GM12878 (cell line): Measurements from ENCODE around the gene FHOD3. TPM values are rescaled to one million over a fixed set of nuclear protein-coding genes. Genes with fewer than 3 reads are reported as not detected.

Experiments
- ATAC-seq: fragments of 200-7000 bp; cut with Tn5 transposase; 3 replicates; pipeline ENCODE4 v1.9.1; 2020; ENCODE audit warnings: mild to moderate bottlenecking, moderate library complexity
- BruUV-seq: library from RNA; stranded (reverse); fragments of 400-500 nt; replicated peaks from 2 replicates; lab custom pipeline; 2021; lab: Mats Ljungman, UMichigan
- CTCF ChIA-PET: fragments of 300-600 bp; sonication (Branson Sonifier 250); formaldehyde crosslinking; extraction: SDS; loops from one replicate; lab custom pipeline; 2021; ENCODE audit warnings: inconsistent platforms; lab: Yijun Ruan, JAX
- POLR2A ChIA-PET: fragments of 350-600 bp; formaldehyde crosslinking; extraction: SDS; loops from one replicate; lab custom pipeline; 2021; ENCODE audit warnings: inconsistent platforms; lab: Charles Lee
- RAD21 ChIA-PET: fragments of 300-600 bp; sonication (Branson Sonifier 250); formaldehyde crosslinking; loops from one replicate; lab custom pipeline; 2023; ENCODE audit warnings: antibody characterized with exemption; ENCODE audit not compliant: unreplicated experiment; lab: Charles Lee
- SMC1A ChIA-PET: fragments of 300-600 bp; sonication (Branson Sonifier 250); formaldehyde crosslinking; loops from one replicate; lab custom pipeline; 2023; ENCODE audit not compliant: unreplicated experiment, uncharacterized antibody; lab: Charles Lee
- DNase-seq: peaks from one replicate; pipeline ENCODE4 v3.0.0-alpha.2; 2011; ENCODE audit warnings: low read depth, low spot score
- FAIRE-seq: peaks from 3 replicates; lab custom pipeline; 2011; peaks lifted over from hg19 to GRCh38; lab: Jason Lieb, UNC
- H2AFZ ChIP-seq: 2 replicates; pipeline ENCODE4 v1.6.0; 2011; ENCODE audit warnings: low read depth, low read length, control low read depth; ENCODE audit not compliant: control insufficient read depth
- H3K27ac ChIP-seq: 2 replicates; pipeline ENCODE4 v1.5.1; 2011; ENCODE audit warnings: control low read depth; ENCODE audit not compliant: control insufficient read depth, insufficient read depth
- H3K27me3 ChIP-seq, 2 experiments: replicated peaks in 1 of 2; 2 replicates each; pipeline versions ENCODE4 v1.6.0 to v1.6.1; 2011; ENCODE audit warnings: low read length in 1 of 2; ENCODE audit not compliant: control insufficient read depth in 2 of 2, insufficient read depth in 2 of 2
- H3K36me3 ChIP-seq, 2 experiments: 2 replicates each; pipeline ENCODE4 v1.5.1; 2011; ENCODE audit warnings: low read length in 1 of 2; ENCODE audit not compliant: control insufficient read depth in 2 of 2, insufficient read depth in 2 of 2
- H3K4me1 ChIP-seq: 2 replicates; pipeline ENCODE4 v1.6.1; 2011; ENCODE audit warnings: mild to moderate bottlenecking, low read length, moderate library complexity, mixed read lengths; ENCODE audit not compliant: control insufficient read depth, insufficient read depth
- H3K4me2 ChIP-seq: 2 replicates; pipeline ENCODE4 v1.6.0; 2011; ENCODE audit warnings: control low read depth; ENCODE audit not compliant: control insufficient read depth, insufficient read depth
- H3K4me3 ChIP-seq: fragments of 200-600 bp; sonication (generic); 2 replicates; pipeline ENCODE4 v1.5.1; 2016
- H3K79me2 ChIP-seq: 2 replicates; pipeline ENCODE4 v1.6.0; 2011; ENCODE audit warnings: low read length; ENCODE audit not compliant: control insufficient read depth, insufficient read depth
- H3K9ac ChIP-seq: 2 replicates; pipeline ENCODE4 v1.8.0; 2011; ENCODE audit warnings: low read length, control low read depth, mixed read lengths; ENCODE audit not compliant: control insufficient read depth, insufficient read depth
- H3K9me3 ChIP-seq: replicated peaks from 3 replicates; pipeline ENCODE4 v1.5.1; 2011; ENCODE audit warnings: mild to moderate bottlenecking, low read length; ENCODE audit not compliant: control insufficient read depth, insufficient read depth
- H4K20me1 ChIP-seq: 2 replicates; pipeline ENCODE4 v1.6.0; 2011; ENCODE audit not compliant: control insufficient read depth, insufficient read depth
- EGR1 ChIP-seq, 2 experiments: IDR thresholded peaks; 1 replicate in 1 of 2; 2 replicates in 1 of 2; pipeline ENCODE4 v1.6.1; 2011 to 2012; ENCODE audit warnings: low read depth in 2 of 2, low read length in 2 of 2, borderline replicate concordance in 1 of 2, mild to moderate bottlenecking in 1 of 2, moderate library complexity in 1 of 2
- GATAD2B ChIP-seq: fragments of 450-650 bp; conservative IDR thresholded peaks from 2 replicates; pipeline ENCODE4 v1.6.1; 2017; ENCODE audit warnings: low read depth, mild to moderate bottlenecking, moderate library complexity
- IRF4 ChIP-seq: IDR thresholded peaks from 2 replicates; pipeline ENCODE4 v1.6.1; 2011; ENCODE audit warnings: low read depth, low read length
- MTA2 ChIP-seq: fragments of 450-650 bp; IDR thresholded peaks from 2 replicates; pipeline ENCODE4 v1.6.1; 2016; ENCODE audit warnings: low read depth, mild to moderate bottlenecking, moderate library complexity
- NRF1 ChIP-seq: conservative IDR thresholded peaks from 2 replicates; pipeline ENCODE4 v1.6.1; 2011; ENCODE audit warnings: mild to moderate bottlenecking, low read depth, low read length, improper control_type of control experiment
- STAT3 ChIP-seq: IDR thresholded peaks from 2 replicates; pipeline ENCODE4 v1.6.1; 2011; ENCODE audit warnings: low read depth, low read length, improper control_type of control experiment
- YBX1 ChIP-seq: fragments of 450-650 bp; IDR thresholded peaks from 2 replicates; pipeline ENCODE4 v1.6.1; 2016; ENCODE audit warnings: antibody characterized with exemption
- ZNF687 ChIP-seq: fragments of 450-650 bp; IDR thresholded peaks from 2 replicates; pipeline ENCODE4 v1.6.1; 2017; ENCODE audit warnings: mild to moderate bottlenecking, moderate library complexity
- WGBS: methylation state at CpG from one replicate; pipeline ENCODE4 v1.1.6; 2016; ENCODE audit warnings: low lambda C conversion rate; ENCODE audit not compliant: insufficient replicate concordance, insufficient coverage; ENCODE audit errors: missing lambda C conversion rate; 5-methylcytosine and 5-hydroxymethylcytosine counted together
- in situ Hi-C: fragments of 300-500 bp; cut with MboI; formaldehyde crosslinking; loops from 9 replicates; pipeline ENCODE4 v1.14.3; 2018; ENCODE audit warnings: mixed read lengths
- intact Hi-C: fragments of 100-400 bp; cut with micrococcal nuclease; formaldehyde crosslinking; loops from one replicate; pipeline ENCODE4 v1.14.2; 2022; ENCODE audit not compliant: unreplicated experiment
- polyA plus RNA-seq, 11 experiments: library from polyadenylated mRNA; depleted of rRNA in 4 of 11; unstranded in 6 of 11; stranded (reverse) in 5 of 11; fragments of >200 nt; fragmentation: Nextera tagmentation in 4 of 11; fragmentation: Illumina TruSeq in 1 of 11; extraction: Ambion mirVana in 4 of 11; extraction: Trizol in 1 of 11; gene quantifications; 1 replicate in 1 of 11; 2 replicates in 10 of 11; pipeline versions ENCODE4 v1.2.1 to v1.2.3, GENCODE V29; 2011 to 2016; ENCODE audit warnings: inconsistent platforms in 2 of 11, missing spikeins in 2 of 11, low read depth in 1 of 11
- total RNA-seq, 4 experiments: library from RNA; depleted of rRNA in 3 of 4; stranded (reverse); fragments of >200 nt in 3 of 4; fragmentation: Illumina TruSeq in 1 of 4; extraction: Trizol in 1 of 4; gene quantifications; 2 replicates each; pipeline versions ENCODE4 v1.2.1 to v1.2.3, GENCODE V29; 2013 to 2021
- TF ChIP-seq, protein P1 (sequence below): fragments of 450-650 bp; formaldehyde crosslinking; IDR thresholded peaks from 2 replicates; pipeline ENCODE4 v1.4.0; 2020; ENCODE audit warnings: mild to moderate bottlenecking, moderate library complexity

The FHOD3 gene
- total and polyA plus RNA-seq, 10 of the 15 experiments (the other 5 are each of a cell fraction or from before 2014, with no cell fraction given), result 0.77 to 26.7 (median 10.4) TPM

GRCh38 chr18:36288689-36289088 lies 8.8 kb upstream of the FHOD3 start:
- Histone ChIP-seq H3K36me3 (no peaks in the 10 kb centered on the region), H4K20me1 (no peaks in the 10 kb centered on the region), H3K9me3 (no peaks in the 10 kb centered on the region; the same call in 2 of the 3 replicates), H3K27me3 (no peaks in the 10 kb centered on the region; a peak in 1 of 4 replicates), H3K4me3 (no peak overlapping the region), H3K4me1 (no peaks in the 10 kb centered on the region), H2AFZ (no peak overlapping the region), H3K27ac (no peak overlapping the region), H3K9ac (no peak overlapping the region), H3K4me2 (no peak overlapping the region), H3K79me2 (no peaks in the 10 kb centered on the region)
- no peak for TF ChIP-seq YBX1
- no peak for TF ChIP-seq IRF4
- TF ChIP-seq NRF1, result no peak
- TF ChIP-seq MTA2, result no peak
- TF ChIP-seq STAT3, result no peak
- TF ChIP-seq EGR1 (IDR thresholded peaks at IDR 0.05; ENCODE audit: borderline replicate concordance in 1 of 2, low read depth in 2 of 2, low read length in 2 of 2), result no peak
- FAIRE-seq (no peak), ATAC-seq (no peak), DNase-seq (no peak)
- intact Hi-C loops (loop anchor here (10.0 kb wide), 1 partner anchor 516 kb away; no protein-coding TSS in a partner anchor), in situ Hi-C loops (loop anchor here (10.0 kb wide), 1 partner anchor 904 kb away; no protein-coding TSS in a partner anchor)
- ChIA-PET CTCF (interaction anchor here (0.7 to 1.6 kb wide), 4 partner anchors 13 to 283 kb away, joined by 4 to 7 read pairs (median 6); no protein-coding TSS in a partner anchor), SMC1A (interaction anchor here (1.2 kb wide), 1 partner anchor 25 kb away, joined by 3 read pairs; no protein-coding TSS in a partner anchor), RAD21 (interaction anchor here (1.2 kb wide), 1 partner anchor 50 kb away, joined by 3 read pairs; no protein-coding TSS in a partner anchor), POLR2A (no interaction called here)
- no TSS peak for BruUV-seq

DNA sequence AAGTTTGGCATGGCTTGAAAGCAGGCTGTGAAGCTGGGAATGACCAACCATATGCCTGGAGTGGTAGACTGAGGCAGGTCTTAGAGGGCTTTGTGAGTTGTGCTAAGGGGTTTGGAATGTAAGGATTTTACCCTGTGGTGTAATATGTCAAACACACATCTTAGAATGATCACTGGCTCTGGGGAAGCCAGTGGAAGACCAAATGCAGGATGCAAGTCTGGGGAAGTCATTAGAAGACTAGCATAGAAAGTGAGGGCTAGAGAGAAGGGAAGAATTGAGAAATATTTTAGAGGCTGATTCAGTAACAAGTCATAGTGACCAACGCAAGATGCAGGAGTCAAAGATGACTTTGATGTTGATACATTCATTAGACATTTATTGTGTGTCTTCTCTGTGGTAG lies 3.5 kb upstream of the FHOD3 start:
- ChIA-PET SMC1A (interaction anchor here (0.6 to 12.6 kb wide), 8 partner anchors 10 to 282 kb away, joined by 3 to 212 read pairs (median 4); no protein-coding TSS in a partner anchor), RAD21 (interaction anchor here (1.0 to 2.6 kb wide), 3 partner anchors 8 to 118 kb away, joined by 3 to 9 read pairs (median 3); no protein-coding TSS in a partner anchor), CTCF (interaction anchor here (0.7 to 2.2 kb wide), 6 partner anchors 10 to 241 kb away, joined by 3 to 11 read pairs (median 4); no protein-coding TSS in a partner anchor), POLR2A (no interaction called here)
- H3K4me3 ChIP-seq, result no peak overlapping the region
- DNase-seq (no peak), FAIRE-seq (no peak), ATAC-seq (no peak)
- no peaks in the 10 kb centered on the region for H3K4me1 ChIP-seq
- H3K27me3 ChIP-seq, result peaks cover 0 to 4% of the 10 kb centered on the region in 2 experiments; a peak in 1 of 4 replicates
- no peak overlapping the region for H3K4me2 ChIP-seq
- BruUV-seq, result no TSS peak
- no peaks in the 10 kb centered on the region for H3K36me3 ChIP-seq
- in situ Hi-C loops, result no loop called here
- H3K9me3 ChIP-seq, result no peaks in the 10 kb centered on the region
- H3K27ac ChIP-seq, result no peak overlapping the region
- no peak overlapping the region for H2AFZ ChIP-seq
- H3K79me2 ChIP-seq, result peaks cover 4% of the 10 kb centered on the region
- no peak overlapping the region for H3K9ac ChIP-seq
- 58% methylated on average over 1 of the region's 1 CpG for WGBS
- no peaks in the 10 kb centered on the region for H4K20me1 ChIP-seq
- intact Hi-C loops, result loop anchor here (10.0 kb wide), 1 partner anchor 371 kb away; no protein-coding TSS in a partner anchor
- no peak for TF ChIP-seq ZNF687
- TF ChIP-seq, protein P1, sequence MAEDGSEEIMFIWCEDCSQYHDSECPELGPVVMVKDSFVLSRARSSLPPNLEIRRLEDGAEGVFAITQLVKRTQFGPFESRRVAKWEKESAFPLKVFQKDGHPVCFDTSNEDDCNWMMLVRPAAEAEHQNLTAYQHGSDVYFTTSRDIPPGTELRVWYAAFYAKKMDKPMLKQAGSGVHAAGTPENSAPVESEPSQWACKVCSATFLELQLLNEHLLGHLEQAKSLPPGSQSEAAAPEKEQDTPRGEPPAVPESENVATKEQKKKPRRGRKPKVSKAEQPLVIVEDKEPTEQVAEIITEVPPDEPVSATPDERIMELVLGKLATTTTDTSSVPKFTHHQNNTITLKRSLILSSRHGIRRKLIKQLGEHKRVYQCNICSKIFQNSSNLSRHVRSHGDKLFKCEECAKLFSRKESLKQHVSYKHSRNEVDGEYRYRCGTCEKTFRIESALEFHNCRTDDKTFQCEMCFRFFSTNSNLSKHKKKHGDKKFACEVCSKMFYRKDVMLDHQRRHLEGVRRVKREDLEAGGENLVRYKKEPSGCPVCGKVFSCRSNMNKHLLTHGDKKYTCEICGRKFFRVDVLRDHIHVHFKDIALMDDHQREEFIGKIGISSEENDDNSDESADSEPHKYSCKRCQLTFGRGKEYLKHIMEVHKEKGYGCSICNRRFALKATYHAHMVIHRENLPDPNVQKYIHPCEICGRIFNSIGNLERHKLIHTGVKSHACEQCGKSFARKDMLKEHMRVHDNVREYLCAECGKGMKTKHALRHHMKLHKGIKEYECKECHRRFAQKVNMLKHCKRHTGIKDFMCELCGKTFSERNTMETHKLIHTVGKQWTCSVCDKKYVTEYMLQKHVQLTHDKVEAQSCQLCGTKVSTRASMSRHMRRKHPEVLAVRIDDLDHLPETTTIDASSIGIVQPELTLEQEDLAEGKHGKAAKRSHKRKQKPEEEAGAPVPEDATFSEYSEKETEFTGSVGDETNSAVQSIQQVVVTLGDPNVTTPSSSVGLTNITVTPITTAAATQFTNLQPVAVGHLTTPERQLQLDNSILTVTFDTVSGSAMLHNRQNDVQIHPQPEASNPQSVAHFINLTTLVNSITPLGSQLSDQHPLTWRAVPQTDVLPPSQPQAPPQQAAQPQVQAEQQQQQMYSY (CRISPR knock-in tag), result no peak
- no peak for TF ChIP-seq GATAD2B
